Muscle of leg (tissue), 11 donors: ENCODE results near the gene NRCAM. TPM values are rescaled to one million over a fixed set of nuclear protein-coding genes. Genes with fewer than 3 reads are reported as not detected.
A peak's percentile ranks its signal among the peaks of the same experiment; 100 is the strongest.

ENCODE experiments used
- DNase-seq: peaks from one replicate; pipeline ENCODE4 v3.0.0; 2013
- H3K27ac ChIP-seq: one replicate; pipeline ENCODE4 v1.5.1; 2013; ENCODE audit warnings: mild to moderate bottlenecking, low read length, control low read depth
- H3K27me3 ChIP-seq: one replicate; pipeline ENCODE4 v1.6.1; 2013; ENCODE audit warnings: low read length; ENCODE audit not compliant: control insufficient read depth, insufficient read depth
- H3K36me3 ChIP-seq: one replicate; pipeline ENCODE4 v1.6.1; 2013; ENCODE audit warnings: low read length; ENCODE audit not compliant: control insufficient read depth, insufficient read depth
- H3K4me1 ChIP-seq: one replicate; pipeline ENCODE4 v1.6.1; 2013; ENCODE audit warnings: low read length; ENCODE audit not compliant: control insufficient read depth, insufficient read depth
- H3K4me3 ChIP-seq: one replicate; pipeline ENCODE4 v1.5.1; 2013; ENCODE audit warnings: low read length, control low read depth
- H3K9me3 ChIP-seq: replicated peaks from 2 replicates; pipeline ENCODE4 v1.6.1; 2013; ENCODE audit warnings: low read depth, low read length; ENCODE audit not compliant: control insufficient read depth
- WGBS: methylation state at CpG from one replicate; pipeline ENCODE4 v1.1.5; 2013; ENCODE audit warnings: missing lambda C conversion rate; ENCODE audit not compliant: insufficient coverage; 5-methylcytosine and 5-hydroxymethylcytosine counted together
- polyA plus RNA-seq, 8 donors: library from polyadenylated mRNA; unstranded; fragments of 120-200 nt; gene quantifications; one replicate each; pipeline versions ENCODE4 v1.2.1 to v1.2.3, GENCODE V29; 2013; ENCODE audit warnings: inconsistent platforms in 1 of 8, low replicate concordance in 1 of 8; ENCODE audit not compliant: insufficient read length in 8 of 8, insufficient read depth in 1 of 8
- total RNA-seq: library from RNA; stranded (reverse); fragments of 120-200 nt; gene quantifications from one replicate; pipeline ENCODE4 v1.2.4, GENCODE V29; 2013

NRCAM gene
- total and polyA plus RNA-seq, 9 donors = 17.5 to 35.6 (median 23.3) TPM

DNA sequence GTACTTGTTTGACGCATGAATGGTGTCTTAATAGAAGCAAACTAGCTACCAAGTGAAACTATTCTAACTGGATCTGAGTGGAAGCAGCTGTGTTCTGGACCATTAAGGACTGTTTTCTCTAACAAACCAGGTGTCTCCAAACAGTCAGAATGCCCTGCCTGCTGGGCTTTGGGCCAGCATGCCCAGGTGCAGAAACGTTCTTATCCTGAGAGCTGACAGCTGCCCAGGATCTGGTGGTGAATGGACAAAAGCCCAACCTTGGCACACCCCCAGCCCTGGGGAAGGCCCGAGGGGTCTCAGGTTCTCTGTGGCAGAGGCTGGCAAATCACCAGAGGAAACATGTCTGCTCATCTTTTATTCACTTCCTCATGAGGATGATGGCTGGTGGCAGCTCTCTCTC is 277.8 kb downstream of the NRCAM start:
- Histone ChIP-seq H3K27ac (no peak overlapping the region), H3K9me3 (no peaks in the 10 kb centered on the region), H3K4me1 (no peaks in the 10 kb centered on the region), H3K27me3 (no peaks in the 10 kb centered on the region), H3K36me3 (peaks cover 2% of the 10 kb centered on the region), H3K4me3 (no peak overlapping the region)
- peak; percentile 24 for DNase-seq
- 63% methylated on average over 1 of the region's 3 CpGs for WGBS

GRCh38 chr7:108171164-108171563 is 285.1 kb downstream of the NRCAM start:
- no peak overlapping the region for H3K4me3 ChIP-seq
- H3K36me3 ChIP-seq = no peaks in the 10 kb centered on the region
- DNase-seq = no peak
- H3K27ac ChIP-seq = no peak overlapping the region
- H3K4me1 ChIP-seq = no peaks in the 10 kb centered on the region
- no peaks in the 10 kb centered on the region for H3K9me3 ChIP-seq
- 98% methylated on average over 8 of the region's 8 CpGs for WGBS
- no peaks in the 10 kb centered on the region for H3K27me3 ChIP-seq

- WGBS = 88% methylated on average over 1 of the region's 5 CpGs
- Histone ChIP-seq H3K9me3 (no peaks in the 10 kb centered on the region), H3K4me3 (no peak overlapping the region), H3K4me1 (no peaks in the 10 kb centered on the region), H3K27ac (no peak overlapping the region), H3K27me3 (no peaks in the 10 kb centered on the region), H3K36me3 (no peaks in the 10 kb centered on the region)
- no peak for DNase-seq
Observed at GRCh38 chr7:108170251-108170650, 286.0 kb downstream of the NRCAM start.

DNA sequence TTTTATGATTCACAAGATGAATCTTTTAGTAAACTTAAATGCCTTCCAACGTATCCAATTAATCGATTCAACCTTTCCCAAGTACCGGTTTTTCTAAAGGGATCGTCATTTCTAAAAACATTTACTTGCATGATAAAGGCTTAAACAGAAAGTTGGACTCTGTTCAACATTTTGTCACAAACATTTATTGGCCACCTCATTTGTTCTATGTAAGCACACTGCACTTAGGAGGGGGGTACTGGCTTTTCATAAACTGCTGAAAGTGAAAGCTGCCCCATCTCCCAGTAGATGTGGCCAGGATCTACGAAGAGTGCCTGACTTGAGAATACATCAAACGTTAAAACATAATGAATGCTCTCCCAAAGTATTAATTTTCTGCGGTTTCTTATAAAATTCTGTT is 288.8 kb downstream of the NRCAM start:
- 54% methylated on average over 4 of the region's 7 CpGs for WGBS
- no peaks in the 10 kb centered on the region for H3K27me3 ChIP-seq
- no peak overlapping the region for H3K4me3 ChIP-seq
- H3K9me3 ChIP-seq = no peaks in the 10 kb centered on the region
- DNase-seq = no peak
- H3K4me1 ChIP-seq = no peaks in the 10 kb centered on the region
- H3K27ac ChIP-seq = no peak overlapping the region
- H3K36me3 ChIP-seq = no peaks in the 10 kb centered on the region

- H3K4me3 ChIP-seq = no peak overlapping the region
- H3K36me3 ChIP-seq = no peaks in the 10 kb centered on the region
- no peaks in the 10 kb centered on the region for H3K27me3 ChIP-seq
- H3K9me3 ChIP-seq = no peaks in the 10 kb centered on the region
- DNase-seq = no peak
- no peaks in the 10 kb centered on the region for H3K4me1 ChIP-seq
- no peak overlapping the region for H3K27ac ChIP-seq
- 89% methylated on average over 3 of the region's 5 CpGs for WGBS
Observed at GRCh38 chr7:108166687-108167086, 289.5 kb downstream of the NRCAM start.

- WGBS = no CpG with 5 or more reads among the region's 2 CpGs
- Histone ChIP-seq H3K27ac (no peak overlapping the region), H3K9me3 (no peaks in the 10 kb centered on the region), H3K4me1 (no peaks in the 10 kb centered on the region), H3K4me3 (no peak overlapping the region), H3K36me3 (no peaks in the 10 kb centered on the region), H3K27me3 (no peaks in the 10 kb centered on the region)
- no peak for DNase-seq
Observed at GRCh38 chr7:108165723-108166122, 290.5 kb downstream of the NRCAM start.

GRCh38 chr7:108164946-108165345 is 291.3 kb downstream of the NRCAM start:
- Histone ChIP-seq H3K36me3 (no peaks in the 10 kb centered on the region), H3K4me1 (no peaks in the 10 kb centered on the region), H3K4me3 (no peak overlapping the region), H3K27me3 (no peaks in the 10 kb centered on the region), H3K9me3 (no peaks in the 10 kb centered on the region), H3K27ac (no peak overlapping the region)
- no peak for DNase-seq
- WGBS = 93% methylated on average over 3 of the region's 6 CpGs

- Histone ChIP-seq H3K4me1 (no peaks in the 10 kb centered on the region), H3K27ac (no peak overlapping the region), H3K27me3 (no peaks in the 10 kb centered on the region), H3K36me3 (no peaks in the 10 kb centered on the region), H3K4me3 (no peak overlapping the region), H3K9me3 (no peaks in the 10 kb centered on the region)
- WGBS = 85% methylated on average over 4 of the region's 6 CpGs
- DNase-seq = no peak
Observed at GRCh38 chr7:108164342-108164741, 291.9 kb downstream of the NRCAM start.

GRCh38 chr7:108158776-108159175 is 297.5 kb downstream of the NRCAM start:
- H3K4me1 ChIP-seq = no peaks in the 10 kb centered on the region
- no CpG with 5 or more reads among the region's 1 CpG for WGBS

DNA sequence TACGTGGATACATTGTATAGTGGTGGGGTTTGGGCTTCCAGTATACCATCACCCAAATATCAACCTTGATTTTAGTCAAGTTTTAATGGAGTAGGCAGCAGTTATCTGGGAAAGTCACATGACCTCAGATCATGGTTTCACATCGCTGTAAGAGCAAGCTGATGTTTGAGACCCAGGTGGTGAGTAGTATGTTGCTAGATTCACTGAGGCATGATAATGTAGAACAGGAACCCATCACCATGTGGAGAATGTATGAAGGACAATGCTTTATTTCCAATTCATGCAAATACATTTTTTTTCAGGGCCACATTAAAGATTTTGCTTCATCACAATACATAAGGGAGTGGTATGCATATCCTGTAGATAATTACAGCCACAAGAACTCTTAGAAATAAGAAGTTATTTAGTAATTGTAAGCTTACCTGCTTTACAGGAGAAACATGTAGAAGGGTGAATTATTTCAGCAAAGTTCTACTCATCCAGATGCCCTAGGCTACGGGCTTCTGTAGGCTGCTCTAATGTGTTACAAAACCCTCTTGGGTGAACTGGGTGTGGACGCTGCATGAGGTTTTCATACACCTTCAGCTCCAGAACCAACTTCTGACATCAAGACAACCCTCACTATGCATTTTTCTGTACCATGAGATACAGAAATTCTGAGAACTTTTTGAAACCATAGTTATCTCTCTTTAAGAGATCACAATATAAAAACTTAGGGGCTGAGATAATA is 298.5 kb downstream of the NRCAM start:
- 100% methylated on average over 1 of the region's 4 CpGs for WGBS
- Histone ChIP-seq H3K9me3 (no peaks in the 10 kb centered on the region), H3K4me1 (no peaks in the 10 kb centered on the region), H3K36me3 (no peaks in the 10 kb centered on the region), H3K4me3 (no peak overlapping the region), H3K27ac (no peak overlapping the region), H3K27me3 (no peaks in the 10 kb centered on the region)
- DNase-seq = no peak

More at GRCh38 chr7:108158776-108159175, 297.5 kb downstream of the NRCAM start:
- H3K27me3 ChIP-seq = no peaks in the 10 kb centered on the region
- no peaks in the 10 kb centered on the region for H3K9me3 ChIP-seq
- H3K27ac ChIP-seq = no peak overlapping the region
- H3K4me3 ChIP-seq = no peak overlapping the region
- no peak for DNase-seq
- no peaks in the 10 kb centered on the region for H3K36me3 ChIP-seq
